Measurements from ENCODE around the gene HEPHL1.

DNA sequence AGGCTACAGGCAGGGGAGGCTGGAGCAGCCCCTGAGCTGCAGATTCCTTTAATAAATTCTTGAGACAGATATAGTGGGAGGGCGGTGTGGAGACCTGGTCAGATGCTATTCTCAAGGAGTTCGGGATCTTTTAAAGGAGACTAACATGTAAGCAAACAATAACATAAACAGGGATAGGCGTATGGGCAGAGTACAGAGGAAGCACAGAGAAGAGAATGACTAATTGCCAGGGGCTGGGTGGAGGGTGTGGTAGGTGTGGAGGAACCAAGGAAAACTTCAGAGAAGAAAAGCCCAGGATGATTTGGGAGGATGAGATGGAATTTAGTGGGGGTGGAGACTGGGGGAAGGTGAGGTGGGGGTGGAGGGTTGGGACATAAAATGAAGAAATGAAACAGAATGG, 9.7 kb upstream of the HEPHL1 start:
- TF ChIP-seq POLR2A (IDR thresholded peaks at IDR 0.05; ENCODE audit: low read length) (no peak), GATA1 (IDR thresholded peaks at IDR 0.05; ENCODE audit: low read depth, low read length) (no peak)

All from erythroblast (primary cell).